Cardiac septum (tissue), 1 donor: ENCODE measurements around the gene USE1. TPM values are rescaled to one million over a fixed set of nuclear protein-coding genes. Genes with fewer than 3 reads are reported as not detected.
A peak's percentile ranks its signal among the peaks of the same experiment; 100 is the strongest.

Source experiments
- DNase-seq: peaks from one replicate; pipeline ENCODE4 v3.0.0-alpha.2; 2020; ENCODE audit warnings: low spot score
- intact Hi-C: fragments of 100-400 bp; cut with DNase I; formaldehyde crosslinking; loops from one replicate; pipeline ENCODE4 v1.14.0; 2022
- total RNA-seq: library from RNA; stranded (reverse); fragmentation: NEBNext Ultra II Directional; extraction: Animal tissue kit (Norgen Biotek cat#: 25700); gene quantifications from one replicate; pipeline ENCODE4 v1.2.1, GENCODE V29; 2021
- donor health status: DM: no; HTN: no; CAD: no.

USE1 gene
- total RNA-seq, 1 donor from 2014 or later = 29.1 TPM

GRCh38 chr19:17229890-17230289 lies 14.7 kb downstream of the USE1 start:
- DNase-seq = no peak
- intact Hi-C loops = loop anchor here (5.0 kb wide), 1 partner anchor 153 kb away; the partner anchor contains the start of genes HAUS8 and MYO9B

- no peak for DNase-seq
- intact Hi-C loops = no loop called here
These were observed 17.1 kb downstream of the USE1 start for GRCh38 chr19:17232258-17232657.

GRCh38 chr19:17234911-17235299 lies 19.7 kb downstream of the USE1 start:
- no peak for DNase-seq
- intact Hi-C loops = loop anchor here (2.0 kb wide), 1 partner anchor 166 kb away; no protein-coding TSS in a partner anchor

- intact Hi-C loops = loop anchor here (2.0 kb wide), 1 partner anchor 167 kb away; no protein-coding TSS in a partner anchor
These were observed 20.3 kb downstream of the USE1 start for GRCh38 chr19:17235300-17235970.

DNA sequence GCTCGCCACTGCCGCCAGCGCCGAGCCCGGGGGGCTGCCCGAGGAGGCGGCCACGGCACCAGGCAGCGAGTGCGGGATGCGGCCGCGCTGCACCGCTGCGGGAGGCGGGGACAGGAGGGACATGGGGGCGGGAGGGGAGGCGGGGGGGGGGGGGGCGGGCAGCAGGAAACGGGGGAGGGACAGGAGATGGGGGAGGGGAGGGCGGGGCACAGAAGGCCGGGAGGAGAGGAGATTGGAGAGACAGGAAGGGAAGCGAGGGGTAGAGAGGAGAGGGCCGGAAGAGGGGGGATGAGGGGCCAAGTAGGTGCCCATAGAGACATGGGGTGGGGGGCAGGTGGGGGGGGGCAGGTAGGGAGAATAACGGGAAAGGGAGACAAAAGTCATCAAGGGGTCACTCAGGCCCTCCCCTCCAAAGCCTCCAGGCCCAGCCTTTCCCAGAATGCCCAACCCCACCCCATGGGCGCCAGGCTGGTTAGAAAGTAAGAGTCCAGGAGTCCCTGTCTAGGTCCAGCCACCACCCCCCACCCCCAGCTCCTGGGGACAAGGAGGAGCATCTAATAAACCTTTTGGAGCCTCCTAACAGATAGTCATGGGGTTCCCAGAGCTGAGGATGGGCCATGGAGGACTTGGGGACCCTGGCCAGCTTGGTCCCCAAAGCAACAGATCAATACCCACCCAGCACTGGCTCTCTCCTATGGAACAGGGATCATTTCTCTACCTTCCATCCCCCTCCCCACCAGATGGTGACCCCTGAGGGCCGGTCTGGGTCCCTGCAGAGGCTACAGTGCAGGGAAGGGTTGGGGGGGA lies 21.0 kb downstream of the USE1 start:
- intact Hi-C loops = loop anchor here (2.0 kb wide), 1 partner anchor 167 kb away; no protein-coding TSS in a partner anchor

More at GRCh38 chr19:17235300-17235970, 20.3 kb downstream of the USE1 start:
- peak; percentile 91 for DNase-seq

GRCh38 chr19:17236811-17237543 lies 21.8 kb downstream of the USE1 start:
- intact Hi-C loops = no loop called here

More for the DNA sequence above, 21.0 kb downstream of the USE1 start:
- no peak for DNase-seq

DNA sequence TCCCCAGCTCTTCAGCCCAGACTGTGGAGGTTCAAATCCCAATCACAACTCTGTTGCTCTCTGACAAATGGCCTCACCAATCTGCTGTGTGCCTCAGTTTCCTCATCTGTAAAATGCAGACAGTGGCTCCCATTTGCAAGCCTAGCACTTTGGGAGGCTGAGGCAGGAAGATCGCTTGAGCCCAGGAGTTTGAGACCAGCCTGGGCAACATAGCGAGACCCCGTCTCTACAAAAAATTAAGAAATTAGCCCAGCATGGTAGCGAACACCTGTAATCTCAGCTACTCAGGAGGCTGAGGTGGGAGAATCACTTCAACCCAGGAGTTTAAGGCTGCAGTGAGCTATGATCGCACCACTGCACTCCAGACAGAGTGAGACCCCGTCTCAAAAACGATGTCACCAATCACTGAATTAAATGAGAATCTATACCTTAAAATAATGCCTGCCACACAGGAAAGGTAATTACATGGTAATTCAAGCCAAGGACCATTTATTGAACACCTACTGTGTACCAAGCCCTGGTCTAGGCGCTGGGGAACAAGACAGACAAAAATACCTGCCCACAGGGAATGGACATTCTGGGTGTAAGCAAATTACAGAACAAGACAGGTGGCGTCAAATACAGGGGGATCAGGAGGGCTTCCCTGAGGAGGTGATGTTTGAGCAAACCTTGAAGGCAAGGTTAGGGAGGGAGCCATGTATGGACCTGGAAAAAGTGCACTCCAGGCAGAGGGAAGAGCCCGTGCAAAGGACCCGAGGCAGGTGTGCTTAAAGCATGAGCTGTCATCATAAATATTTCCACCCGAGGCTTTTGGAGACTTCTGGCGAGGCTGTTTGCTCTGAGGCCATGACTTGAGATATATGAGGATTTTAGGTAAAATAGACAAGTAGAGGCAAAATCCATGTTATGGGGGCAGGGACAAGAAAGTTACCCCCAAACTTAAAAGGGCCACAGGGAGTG lies 22.9 kb downstream of the USE1 start:
- DNase-seq = no peak
- intact Hi-C loops = no loop called here

More at GRCh38 chr19:17236811-17237543, 21.8 kb downstream of the USE1 start:
- no peak for DNase-seq

DNA sequence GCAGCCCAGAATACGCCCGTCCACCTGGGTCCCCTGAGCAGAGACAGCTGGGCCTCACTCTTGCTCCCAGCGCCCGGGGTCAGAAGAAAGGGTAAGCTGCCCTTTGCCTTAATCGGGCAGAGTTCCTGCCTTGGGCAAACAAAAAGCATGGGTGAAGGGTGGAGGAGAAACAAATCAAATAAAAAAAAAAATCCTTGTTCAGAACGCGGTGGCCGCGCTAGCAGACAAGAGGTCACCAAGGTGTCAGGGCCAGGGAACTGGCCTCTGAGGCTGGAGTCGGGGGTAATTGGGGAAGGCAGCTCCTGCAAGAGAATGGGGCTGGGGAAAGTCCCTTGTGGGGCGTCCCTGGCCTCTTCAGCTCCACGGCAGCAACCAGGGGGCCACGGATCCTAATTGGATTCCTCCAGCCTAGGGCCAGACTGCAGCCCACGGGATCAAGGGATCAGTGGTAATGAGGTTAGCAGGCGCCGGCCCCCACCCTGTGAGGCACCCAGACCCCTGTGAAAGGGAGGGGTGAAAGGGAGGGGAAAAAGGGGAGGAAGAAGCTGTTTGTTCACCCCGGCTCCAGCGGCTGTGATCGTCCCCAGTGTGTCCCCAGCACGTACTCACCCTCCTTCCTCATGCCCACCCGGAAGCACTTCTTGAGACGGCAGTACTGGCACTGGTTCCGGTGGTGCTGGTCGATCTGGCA lies 25.1 kb downstream of the USE1 start:
- DNase-seq = no peak
- intact Hi-C loops = loop anchor here (10.0 kb wide), 1 partner anchor 105 kb away; no protein-coding TSS in a partner anchor

GRCh38 chr19:17240826-17241399 lies 25.8 kb downstream of the USE1 start:
- DNase-seq = no peak
- intact Hi-C loops = loop anchor here (10.0 kb wide), 1 partner anchor 106 kb away; no protein-coding TSS in a partner anchor

DNA sequence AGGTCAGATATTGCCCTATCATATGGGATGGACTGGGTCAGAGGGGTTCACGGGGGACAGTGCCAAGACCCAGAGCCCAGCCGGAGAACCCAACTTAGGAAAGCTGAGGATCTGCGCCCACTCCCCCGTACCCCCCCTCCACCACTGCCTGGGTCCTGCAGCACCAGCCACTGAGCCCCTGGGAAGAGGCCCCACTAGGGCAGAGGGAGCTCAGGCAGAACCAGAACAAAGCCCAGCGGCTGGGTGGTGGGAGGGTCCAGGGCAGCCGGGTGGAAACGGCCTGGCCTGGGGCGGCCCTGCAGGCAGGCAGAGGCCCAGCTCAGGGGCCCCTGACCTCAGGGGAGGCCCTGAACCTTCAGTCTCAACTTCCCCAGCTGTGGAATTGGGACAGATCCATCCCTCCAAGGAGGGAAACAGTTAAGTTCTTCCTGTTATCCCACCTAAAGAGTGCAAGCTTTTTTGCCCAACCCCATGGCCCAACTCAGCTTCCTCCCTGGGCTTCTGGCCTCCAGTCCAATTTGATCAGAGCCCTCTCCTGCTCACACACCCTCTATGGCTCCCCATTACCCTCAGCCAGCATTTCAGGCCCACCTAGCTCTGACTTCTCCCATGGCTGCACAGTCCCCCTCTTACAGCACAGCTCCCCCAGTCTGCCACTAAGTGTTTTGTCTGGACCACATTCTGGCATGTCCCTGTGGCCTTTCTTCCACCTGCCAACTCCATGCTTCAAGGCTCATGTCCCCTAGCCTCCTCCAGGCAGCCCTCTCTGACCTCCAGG lies 27.5 kb downstream of the USE1 start:
- DNase-seq = no peak
- intact Hi-C loops = loop anchor here (10.0 kb wide), 1 partner anchor 108 kb away; no protein-coding TSS in a partner anchor

DNA sequence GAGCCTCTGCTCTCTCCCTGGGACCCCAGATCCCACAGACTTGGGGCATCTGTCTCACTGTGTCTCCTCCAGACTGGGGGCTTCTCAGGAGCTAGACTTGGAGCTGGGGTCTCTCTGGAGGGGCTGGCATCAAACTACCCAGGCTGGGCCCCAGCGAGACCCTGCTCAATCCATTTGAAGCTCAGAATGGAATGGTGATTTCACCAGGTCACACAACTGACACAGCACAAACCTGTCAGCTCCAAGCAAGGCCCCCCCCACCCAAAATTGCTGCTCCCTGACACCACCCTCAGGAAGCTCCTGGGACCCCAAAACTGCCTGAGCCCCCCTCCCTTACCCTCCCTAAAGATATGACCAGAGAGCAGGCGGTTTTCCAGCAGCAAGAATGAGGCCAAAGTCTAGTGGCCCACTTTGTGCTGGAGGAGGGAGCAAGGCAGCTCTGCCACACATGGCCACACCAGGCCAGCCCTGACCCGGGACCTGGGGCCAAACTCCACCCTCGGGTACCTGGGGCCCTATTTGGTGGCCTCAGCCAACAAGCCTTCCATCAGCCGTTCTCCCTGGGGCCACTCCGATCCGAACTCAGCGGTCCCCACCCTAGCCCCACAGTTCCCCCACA lies 28.2 kb downstream of the USE1 start:
- intact Hi-C loops = loop anchor here (10.0 kb wide), 1 partner anchor 109 kb away; no protein-coding TSS in a partner anchor
- no peak for DNase-seq

DNA sequence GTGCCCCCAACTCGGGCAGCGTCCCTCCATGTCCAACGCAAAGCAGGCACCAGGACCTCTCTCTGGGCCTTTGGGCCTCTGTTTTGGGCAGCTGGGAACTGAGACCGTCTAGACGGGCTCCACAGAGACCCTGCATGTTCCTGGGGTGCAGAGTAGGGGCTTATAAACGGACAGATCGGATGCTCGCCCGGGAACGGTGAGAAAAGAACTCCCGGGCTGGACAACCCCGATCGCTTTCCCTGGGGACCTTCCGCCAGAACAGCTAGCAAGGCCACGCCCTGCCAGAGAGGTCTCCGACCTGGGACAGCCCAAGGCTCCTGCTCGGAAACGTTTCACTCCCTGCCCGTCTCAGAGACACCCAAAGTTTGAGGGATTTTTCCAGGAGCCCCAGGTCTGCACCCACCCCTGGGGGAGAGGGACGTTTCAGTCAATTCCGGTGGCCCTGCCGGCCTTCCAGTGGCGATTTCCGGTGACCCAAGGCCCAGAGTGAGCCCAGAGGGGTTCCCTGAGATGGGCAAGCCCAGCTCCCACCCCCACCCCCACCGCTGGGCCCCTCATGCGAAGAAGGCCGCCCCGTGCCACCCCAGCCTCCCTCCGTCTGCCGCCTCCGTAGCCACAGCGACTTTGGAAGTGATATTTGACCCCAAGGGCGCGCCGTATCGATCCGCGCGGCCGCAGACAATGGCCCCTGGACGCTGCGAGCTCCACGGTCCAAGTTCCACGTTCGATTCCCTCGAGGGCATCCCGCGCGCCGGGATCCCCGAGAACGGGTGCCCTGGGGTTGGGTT lies 28.9 kb downstream of the USE1 start:
- intact Hi-C loops = loop anchor here (10.0 kb wide), 1 partner anchor 109 kb away; no protein-coding TSS in a partner anchor
- DNase-seq = no peak

- intact Hi-C loops = loop anchor here (10.0 kb wide), 1 partner anchor 110 kb away; no protein-coding TSS in a partner anchor
- DNase-seq = no peak
These were observed 29.7 kb downstream of the USE1 start for GRCh38 chr19:17244618-17245534.

DNA sequence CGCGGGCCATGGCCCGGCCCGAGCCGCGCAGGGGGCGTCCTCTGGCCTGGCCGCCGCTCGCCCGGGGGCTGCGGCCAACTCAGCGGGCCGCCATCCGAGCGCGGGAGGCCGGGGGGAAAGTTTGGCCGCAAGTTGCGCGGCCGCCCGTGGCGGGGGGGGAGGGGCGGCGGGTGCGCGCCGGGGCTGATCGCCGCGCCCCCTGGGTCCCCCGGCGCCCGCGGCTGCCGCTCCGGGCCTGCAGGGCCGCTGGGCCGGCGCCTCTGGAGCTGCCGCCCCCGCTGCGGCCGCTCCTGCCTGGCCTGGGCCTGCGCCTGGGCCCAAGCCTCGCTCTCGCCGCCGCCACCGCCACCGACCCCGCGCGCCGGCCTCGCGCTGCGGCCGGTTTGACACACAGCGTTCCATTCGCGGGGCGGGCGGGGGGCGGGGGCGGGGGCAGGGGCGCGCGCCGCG lies 30.4 kb downstream of the USE1 start, which contains the start of gene NR2F6:
NR2F6 (minus strand) TSS at position 385 of the 450 bp plus-strand sequence. CDS start 699 bp downstream, outside the sequence.
- intact Hi-C loops = loop anchor here (10.0 kb wide), 1 partner anchor 111 kb away; no protein-coding TSS in a partner anchor
- no peak for DNase-seq
